Keratinocyte (primary cell): ENCODE data around the gene B3GALT6. TPM values are rescaled to one million over a fixed set of nuclear protein-coding genes. Genes with fewer than 3 reads are reported as not detected.

ENCODE experiments used
- DNase-seq: peaks from one replicate; pipeline ENCODE4 v3.0.0-alpha.2; 2011; ENCODE audit warnings: low read depth, missing footprints, low spot score
- FAIRE-seq: peaks from 2 replicates; lab custom pipeline; 2011; peaks lifted over from hg19 to GRCh38; lab: Jason Lieb, UNC
- H2AFZ ChIP-seq: 2 replicates; pipeline ENCODE4 v1.6.0; 2012; ENCODE audit warnings: low read length, control low read depth, inconsistent platforms; ENCODE audit not compliant: control insufficient read depth
- H3K27ac ChIP-seq: 2 replicates; pipeline ENCODE4 v1.5.1; 2011; ENCODE audit warnings: low read length; ENCODE audit not compliant: control insufficient read depth, insufficient read depth
- H3K27me3 ChIP-seq: 3 replicates; pipeline ENCODE4 v1.6.0; 2011; ENCODE audit warnings: low read length; ENCODE audit not compliant: control insufficient read depth, insufficient read depth; ENCODE audit errors: extremely low read depth
- H3K36me3 ChIP-seq, 2 experiments: 2 replicates in 1 of 2; 3 replicates in 1 of 2; pipeline ENCODE4 v1.5.1; 2011; ENCODE audit warnings: low read length in 2 of 2, mild to moderate bottlenecking in 1 of 2; ENCODE audit not compliant: control insufficient read depth in 2 of 2, insufficient read depth in 2 of 2; ENCODE audit errors: extremely low read depth in 1 of 2
- H3K4me1 ChIP-seq: 3 replicates; pipeline ENCODE4 v1.5.1; 2011; ENCODE audit warnings: low read length; ENCODE audit not compliant: control insufficient read depth, insufficient read depth; ENCODE audit errors: extremely low read depth
- H3K4me2 ChIP-seq: 3 replicates; pipeline ENCODE4 v1.6.0; 2011; ENCODE audit warnings: low read depth, low read length; ENCODE audit not compliant: control insufficient read depth, insufficient read depth; ENCODE audit errors: extremely low read depth
- H3K4me3 ChIP-seq, 3 experiments: fragments of 200-600 bp in 1 of 3; sonication (generic) in 1 of 3; 2 replicates in 2 of 3; 3 replicates in 1 of 3; pipeline ENCODE4 v1.5.1; 2011 to 2016; ENCODE audit warnings: low read length in 3 of 3, mild to moderate bottlenecking in 3 of 3, control low read depth in 2 of 3, inconsistent platforms in 1 of 3, low read depth in 1 of 3, mixed read lengths in 1 of 3, mixed run types in 1 of 3, moderate library complexity in 1 of 3; ENCODE audit not compliant: control insufficient read depth in 2 of 3, insufficient read depth in 2 of 3; ENCODE audit errors: extremely low read depth in 1 of 3
- H3K79me2 ChIP-seq: 2 replicates; pipeline ENCODE4 v1.6.0; 2012; ENCODE audit warnings: low read length; ENCODE audit not compliant: control insufficient read depth, insufficient read depth
- H3K9ac ChIP-seq: 3 replicates; pipeline ENCODE4 v1.6.0; 2011; ENCODE audit warnings: low read length; ENCODE audit not compliant: control insufficient read depth, insufficient read depth; ENCODE audit errors: extremely low read depth
- H3K9me1 ChIP-seq: 3 replicates; pipeline ENCODE4 v1.6.0; 2011; ENCODE audit warnings: low read length; ENCODE audit not compliant: control insufficient read depth, insufficient read depth; ENCODE audit errors: extremely low read depth
- H3K9me3 ChIP-seq: 2 replicates; pipeline ENCODE4 v1.5.1; 2012; ENCODE audit warnings: low read depth, low read length; ENCODE audit not compliant: control insufficient read depth
- H4K20me1 ChIP-seq: 3 replicates; pipeline ENCODE4 v1.6.0; 2011; ENCODE audit warnings: low read length; ENCODE audit not compliant: control insufficient read depth, insufficient read depth; ENCODE audit errors: extremely low read depth
- EZH2 ChIP-seq: IDR thresholded peaks from one replicate; pipeline ENCODE4 v1.6.1; 2012; ENCODE audit warnings: inconsistent platforms, mild to moderate bottlenecking, low read length, moderate library complexity
- dilution Hi-C: fragments of 300-500 bp; cut with MboI; formaldehyde crosslinking; loops from one replicate; pipeline ENCODE4 v1.7.0; 2020; ENCODE audit warnings: low sequenced_read_pairs; ENCODE audit not compliant: extremely low pct_ligation_motif_present
- polyA plus RNA-seq, 5 experiments: library from polyadenylated mRNA; depleted of rRNA in 3 of 5; stranded (reverse) in 3 of 5; stranded (forward) in 1 of 5; unstranded in 1 of 5; fragments of >200 nt; gene quantifications; 1 replicate in 1 of 5; 2 replicates in 3 of 5; 3 replicates in 1 of 5; pipeline versions ENCODE4 v1.2.1 to v1.2.3, GENCODE V29; 2011 to 2012; ENCODE audit warnings: missing spikeins in 2 of 5, low read depth in 1 of 5, low replicate concordance in 1 of 5
- TF ChIP-seq, protein P1 (sequence below), 3 experiments: IDR thresholded peaks in 1 of 3; conservative IDR thresholded peaks in 1 of 3; optimal IDR thresholded peaks in 1 of 3; 2 replicates in 2 of 3; 3 replicates in 1 of 3; pipeline versions ENCODE3 to v1.5.1; 2011; ENCODE audit warnings: low read length in 3 of 3, mild to moderate bottlenecking in 3 of 3, moderate library complexity in 2 of 3, control low read depth in 1 of 3, inconsistent platforms in 1 of 3; ENCODE audit not compliant: insufficient read depth in 2 of 3; ENCODE audit errors: extremely low read depth in 1 of 3

Gene B3GALT6
- polyA plus RNA-seq, 1 donor (not counting 4 experiments of a cell fraction or from before 2014, with no cell fraction given) = 6.8 TPM

DNA sequence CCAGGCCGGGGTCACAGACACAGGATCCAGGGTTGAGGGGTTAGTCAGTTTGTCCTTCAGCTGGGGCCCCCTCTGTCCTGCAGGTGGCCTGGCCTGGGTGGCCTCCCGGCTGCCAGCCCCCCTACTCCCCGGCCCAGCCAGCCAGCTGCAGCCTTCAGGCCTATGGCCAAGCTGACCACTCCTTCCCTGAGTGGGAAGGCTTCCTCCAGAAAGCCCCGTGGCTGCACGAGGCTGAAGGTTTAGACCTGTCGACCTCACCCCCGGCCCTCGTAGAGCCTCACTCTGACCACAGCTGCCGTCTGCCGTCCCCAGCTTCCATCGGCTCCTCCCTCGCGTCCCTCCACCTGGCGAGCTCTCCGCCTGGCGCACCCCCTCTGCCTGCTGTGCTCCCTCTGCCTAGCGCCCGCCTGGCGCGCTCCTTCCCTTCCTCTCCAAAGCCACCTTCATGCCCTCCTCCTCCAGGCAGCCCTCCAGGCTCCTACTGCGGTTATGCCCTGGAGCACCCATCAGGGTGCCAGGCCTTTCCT lies 48.8 kb upstream of the B3GALT6 start:
- H3K9me1 ChIP-seq = no peaks in the 10 kb centered on the region
- H3K9me3 ChIP-seq = no peaks in the 10 kb centered on the region
- DNase-seq (no peak), FAIRE-seq (no peak)
- no peaks in the 10 kb centered on the region for H3K36me3 ChIP-seq
- H2AFZ ChIP-seq = no peak overlapping the region
- dilution Hi-C loops = no loop called here
- no peak overlapping the region for H3K27ac ChIP-seq
- H3K79me2 ChIP-seq = no peaks in the 10 kb centered on the region
- peaks cover 7% of the 10 kb centered on the region for H3K27me3 ChIP-seq
- no peak overlapping the region for H3K9ac ChIP-seq
- no peak overlapping the region for H3K4me2 ChIP-seq
- H4K20me1 ChIP-seq = no peaks in the 10 kb centered on the region
- H3K4me3 ChIP-seq = no peak overlapping the region
- no peaks in the 10 kb centered on the region for H3K4me1 ChIP-seq
- no peak for TF ChIP-seq EZH2
- TF ChIP-seq, protein P1, sequence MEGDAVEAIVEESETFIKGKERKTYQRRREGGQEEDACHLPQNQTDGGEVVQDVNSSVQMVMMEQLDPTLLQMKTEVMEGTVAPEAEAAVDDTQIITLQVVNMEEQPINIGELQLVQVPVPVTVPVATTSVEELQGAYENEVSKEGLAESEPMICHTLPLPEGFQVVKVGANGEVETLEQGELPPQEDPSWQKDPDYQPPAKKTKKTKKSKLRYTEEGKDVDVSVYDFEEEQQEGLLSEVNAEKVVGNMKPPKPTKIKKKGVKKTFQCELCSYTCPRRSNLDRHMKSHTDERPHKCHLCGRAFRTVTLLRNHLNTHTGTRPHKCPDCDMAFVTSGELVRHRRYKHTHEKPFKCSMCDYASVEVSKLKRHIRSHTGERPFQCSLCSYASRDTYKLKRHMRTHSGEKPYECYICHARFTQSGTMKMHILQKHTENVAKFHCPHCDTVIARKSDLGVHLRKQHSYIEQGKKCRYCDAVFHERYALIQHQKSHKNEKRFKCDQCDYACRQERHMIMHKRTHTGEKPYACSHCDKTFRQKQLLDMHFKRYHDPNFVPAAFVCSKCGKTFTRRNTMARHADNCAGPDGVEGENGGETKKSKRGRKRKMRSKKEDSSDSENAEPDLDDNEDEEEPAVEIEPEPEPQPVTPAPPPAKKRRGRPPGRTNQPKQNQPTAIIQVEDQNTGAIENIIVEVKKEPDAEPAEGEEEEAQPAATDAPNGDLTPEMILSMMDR (optimal IDR thresholded peaks at IDR 0.05 in 1 of 3, IDR thresholded peaks at IDR 0.05 in 1 of 3, conservative IDR thresholded peaks at IDR 0.05 in 1 of 3; ENCODE audit: extremely low read depth in 1 of 3, insufficient read depth in 2 of 3, low read length in 3 of 3) = no peak

DNA sequence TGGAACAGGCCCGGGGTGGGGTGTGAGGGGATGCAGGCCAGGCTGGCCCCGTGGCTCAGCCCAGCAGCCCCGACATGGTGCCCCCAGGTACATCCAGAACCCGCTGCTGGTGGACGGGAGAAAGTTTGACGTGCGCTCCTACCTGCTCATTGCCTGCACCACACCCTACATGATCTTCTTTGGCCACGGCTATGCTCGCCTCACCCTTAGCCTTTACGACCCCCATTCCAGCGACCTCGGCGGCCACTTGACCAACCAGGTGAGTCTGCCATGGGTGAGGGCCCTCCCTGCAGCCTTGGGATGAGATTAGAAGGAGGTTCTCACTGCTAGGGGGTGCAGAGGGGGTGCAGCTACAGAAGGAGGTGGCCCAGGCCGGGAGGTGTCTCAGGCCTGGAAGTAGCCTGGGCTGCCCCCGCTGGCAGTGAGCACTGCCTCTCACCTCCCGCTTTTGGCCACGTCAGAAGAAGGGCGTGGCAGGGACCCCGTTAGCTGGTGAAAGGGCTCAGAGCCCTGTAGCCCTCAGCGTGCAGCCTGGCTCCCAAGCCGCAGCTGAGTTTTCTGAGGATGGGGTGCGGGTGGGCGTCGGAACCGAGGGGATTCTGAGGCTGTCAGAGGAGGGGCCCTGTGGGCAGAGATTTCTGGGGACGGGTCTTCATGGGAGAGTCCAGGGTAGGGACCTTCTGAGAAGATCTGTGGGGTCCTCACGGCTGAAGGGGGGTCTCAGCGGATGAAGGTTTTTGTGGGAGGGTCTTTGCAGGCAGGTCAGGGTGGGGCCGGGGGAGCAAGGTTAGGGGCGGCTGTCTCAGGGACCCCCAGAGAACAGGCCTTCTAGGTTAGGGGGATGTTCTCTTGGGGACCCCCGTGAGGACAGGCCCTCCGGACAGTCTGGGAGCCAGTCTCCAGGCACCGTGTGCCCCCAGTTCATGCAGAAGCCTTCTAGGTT lies 47.9 kb upstream of the B3GALT6 start:
- dilution Hi-C loops = no loop called here
- Histone ChIP-seq H4K20me1 (no peaks in the 10 kb centered on the region), H3K9me3 (no peaks in the 10 kb centered on the region), H3K4me2 (no peak overlapping the region), H3K9ac (no peak overlapping the region), H3K36me3 (no peaks in the 10 kb centered on the region), H3K27me3 (peaks cover 7% of the 10 kb centered on the region), H3K4me3 (no peak overlapping the region), H3K79me2 (no peaks in the 10 kb centered on the region), H3K9me1 (no peaks in the 10 kb centered on the region), H2AFZ (no peak overlapping the region), H3K27ac (no peak overlapping the region), H3K4me1 (no peaks in the 10 kb centered on the region)
- TF ChIP-seq, protein P1 (optimal IDR thresholded peaks at IDR 0.05 in 1 of 3, IDR thresholded peaks at IDR 0.05 in 1 of 3, conservative IDR thresholded peaks at IDR 0.05 in 1 of 3; ENCODE audit: extremely low read depth in 1 of 3, insufficient read depth in 2 of 3, low read length in 3 of 3) = no peak
- TF ChIP-seq EZH2 = no peak
- DNase-seq (no peak), FAIRE-seq (no peak)
